Suppressor macrophage treated with lipopolysaccharide for 4 hours (primary cell): ENCODE measurements around the gene RETREG3.
"Not testable (repeated sequence)": the region's sequence is repeated elsewhere in the genome, so short reads cannot be mapped to it uniquely, and the experiment has no call there.

ENCODE experiments used
- DNase-seq: peaks from one replicate; pipeline ENCODE4 v3.0.0-alpha.2; 2020

RETREG3 gene

DNA sequence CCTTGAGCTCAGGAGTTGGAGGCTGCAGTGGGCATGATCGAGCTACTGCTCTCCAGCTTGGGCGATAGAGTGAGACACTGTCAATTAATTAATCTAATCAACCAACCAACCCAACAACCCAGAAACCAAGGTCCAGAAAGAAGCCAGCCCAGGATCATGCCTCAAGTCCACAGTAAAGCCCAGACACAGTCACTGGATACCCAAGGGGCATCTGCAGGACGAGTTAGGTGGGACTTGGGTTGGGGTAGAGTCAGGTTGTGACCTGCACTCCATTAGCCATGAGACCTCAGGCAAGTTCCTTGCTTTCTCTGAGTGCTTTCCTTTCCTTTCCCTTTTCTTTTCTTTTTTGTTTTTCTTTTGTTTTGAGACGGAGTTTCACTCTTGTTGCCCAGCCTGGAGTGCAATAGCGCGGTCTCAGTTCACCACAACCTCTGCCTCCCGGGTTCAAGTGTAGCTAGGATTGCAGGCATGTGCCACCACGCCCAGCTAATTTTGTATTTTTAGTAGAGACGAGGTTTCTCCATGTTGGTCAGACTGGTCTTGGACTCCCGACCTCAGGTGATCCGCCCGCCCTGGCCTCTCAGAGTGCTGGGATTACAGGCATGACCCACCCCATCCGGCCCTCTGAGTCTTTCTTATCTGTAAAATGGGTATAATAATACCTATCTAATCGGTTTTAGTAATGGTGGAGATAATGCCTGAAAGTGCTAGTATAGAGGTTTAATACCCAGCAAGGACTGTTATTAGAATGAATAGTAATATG lies 60.0 kb downstream of the RETREG3 start:
- peak; percentile 19 for DNase-seq

DNA sequence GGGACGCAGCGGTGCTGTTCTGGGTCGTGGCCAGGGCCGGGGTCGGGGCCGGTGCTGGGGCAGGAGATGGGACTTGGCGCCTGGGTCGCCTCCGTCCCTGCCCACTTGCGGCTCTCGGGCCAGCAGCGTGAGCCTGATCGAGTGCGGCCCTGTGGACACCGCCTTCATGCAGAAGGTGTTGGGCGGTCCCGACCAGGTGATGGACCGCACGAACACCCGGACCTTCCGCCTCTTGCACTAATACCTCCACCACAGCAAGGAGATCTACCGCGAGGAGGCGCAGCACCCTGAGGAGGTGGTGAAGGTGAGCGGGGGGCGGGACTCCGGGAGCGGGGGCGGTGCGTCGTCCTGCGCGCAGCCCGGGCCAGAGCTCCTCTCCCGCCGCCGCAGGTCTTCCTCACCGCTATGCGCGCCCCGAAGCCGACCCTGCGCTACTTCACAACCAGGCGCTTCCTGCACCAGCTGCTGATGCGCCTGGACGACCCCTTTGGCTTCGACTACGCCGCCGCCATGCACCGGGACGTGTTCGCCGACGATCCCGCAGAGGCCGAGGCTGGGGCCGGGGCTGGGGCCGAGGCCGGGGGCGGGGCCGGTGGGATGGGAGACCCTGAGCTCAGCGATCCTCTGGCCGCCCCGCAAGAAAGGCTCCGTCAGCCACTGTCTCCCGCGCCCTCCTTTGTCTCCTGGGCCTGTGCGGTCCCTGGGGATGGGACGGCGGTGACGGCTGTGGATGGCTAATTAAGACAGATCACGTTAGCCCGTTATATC lies 60.9 kb downstream of the RETREG3 start:
- DNase-seq = no peak

- DNase-seq = no peak
Measured at GRCh38 chr17:42547698-42548069, 61.5 kb downstream of the RETREG3 start.

DNA sequence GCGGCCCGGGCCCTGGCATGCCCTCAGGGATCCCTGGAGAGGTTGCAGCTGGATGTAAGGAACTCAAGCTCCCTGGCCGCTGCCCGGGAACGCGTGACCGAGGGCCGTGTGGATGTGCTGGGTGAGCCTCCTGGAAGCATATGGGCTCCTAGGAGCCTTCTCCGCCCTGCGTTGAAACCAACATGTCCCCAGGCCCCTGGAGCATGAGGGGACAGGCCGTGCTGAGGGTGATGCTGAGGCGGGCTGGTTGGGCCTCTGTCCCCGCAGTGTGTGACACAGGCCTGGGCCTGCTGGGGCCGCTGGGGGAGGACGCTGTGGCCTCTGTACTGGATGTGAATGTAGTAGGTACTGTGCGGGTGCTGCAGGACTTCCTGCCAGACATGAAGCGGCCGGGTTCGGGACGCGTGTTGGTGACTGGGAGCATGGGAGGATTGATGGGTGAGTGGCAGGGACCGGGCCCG lies 62.1 kb downstream of the RETREG3 start:
- no peak for DNase-seq

- DNase-seq = not testable (repeated sequence)
Measured at GRCh38 chr17:42545755-42546505, 63.2 kb downstream of the RETREG3 start.

DNA sequence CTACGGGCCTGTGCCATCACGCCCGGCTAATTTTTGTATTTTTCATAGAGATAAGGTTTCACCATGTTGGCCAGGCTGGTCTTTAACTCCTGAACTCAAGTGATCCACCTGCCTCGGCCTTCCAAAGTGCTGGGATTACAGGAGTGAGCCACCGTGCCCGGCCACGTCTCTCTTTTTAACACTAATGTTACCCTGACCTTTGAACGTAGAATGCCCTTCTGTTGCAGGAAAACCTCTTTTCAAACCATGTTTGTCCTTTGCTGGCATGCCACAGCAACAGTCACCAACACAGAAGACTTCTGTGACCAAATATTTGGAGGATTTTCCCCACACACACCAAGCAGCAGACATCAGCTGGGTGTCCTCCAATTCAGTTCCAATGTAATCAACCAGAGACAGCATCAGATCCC lies 64.3 kb downstream of the RETREG3 start:
- DNase-seq = no peak

DNA sequence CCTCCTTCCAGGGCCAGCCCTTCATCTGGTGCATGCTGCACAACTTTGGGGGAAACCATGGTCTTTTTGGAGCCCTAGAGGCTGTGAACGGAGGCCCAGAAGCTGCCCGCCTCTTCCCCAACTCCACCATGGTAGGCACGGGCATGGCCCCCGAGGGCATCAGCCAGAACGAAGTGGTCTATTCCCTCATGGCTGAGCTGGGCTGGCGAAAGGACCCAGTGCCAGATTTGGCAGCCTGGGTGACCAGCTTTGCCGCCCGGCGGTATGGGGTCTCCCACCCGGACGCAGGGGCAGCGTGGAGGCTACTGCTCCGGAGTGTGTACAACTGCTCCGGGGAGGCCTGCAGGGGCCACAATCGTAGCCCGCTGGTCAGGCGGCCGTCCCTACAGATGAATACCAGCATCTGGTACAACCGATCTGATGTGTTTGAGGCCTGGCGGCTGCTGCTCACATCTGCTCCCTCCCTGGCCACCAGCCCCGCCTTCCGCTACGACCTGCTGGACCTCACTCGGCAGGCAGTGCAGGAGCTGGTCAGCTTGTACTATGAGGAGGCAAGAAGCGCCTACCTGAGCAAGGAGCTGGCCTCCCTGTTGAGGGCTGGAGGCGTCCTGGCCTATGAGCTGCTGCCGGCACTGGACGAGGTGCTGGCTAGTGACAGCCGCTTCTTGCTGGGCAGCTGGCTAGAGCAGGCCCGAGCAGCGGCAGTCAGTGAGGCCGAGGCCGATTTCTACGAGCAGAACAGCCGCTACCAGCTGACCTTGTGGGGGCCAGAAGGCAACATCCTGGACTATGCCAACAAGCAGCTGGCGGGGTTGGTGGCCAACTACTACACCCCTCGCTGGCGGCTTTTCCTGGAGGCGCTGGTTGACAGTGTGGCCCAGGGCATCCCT lies 65.7 kb downstream of the RETREG3 start:
- no peak for DNase-seq

GRCh38 chr17:42541041-42541833 lies 67.9 kb downstream of the RETREG3 start:
- DNase-seq = no peak

- DNase-seq = not testable (repeated sequence)
Measured at GRCh38 chr17:42540558-42540957, 68.6 kb downstream of the RETREG3 start.

GRCh38 chr17:42538482-42538881 lies 70.7 kb downstream of the RETREG3 start:
- no peak for DNase-seq

DNA sequence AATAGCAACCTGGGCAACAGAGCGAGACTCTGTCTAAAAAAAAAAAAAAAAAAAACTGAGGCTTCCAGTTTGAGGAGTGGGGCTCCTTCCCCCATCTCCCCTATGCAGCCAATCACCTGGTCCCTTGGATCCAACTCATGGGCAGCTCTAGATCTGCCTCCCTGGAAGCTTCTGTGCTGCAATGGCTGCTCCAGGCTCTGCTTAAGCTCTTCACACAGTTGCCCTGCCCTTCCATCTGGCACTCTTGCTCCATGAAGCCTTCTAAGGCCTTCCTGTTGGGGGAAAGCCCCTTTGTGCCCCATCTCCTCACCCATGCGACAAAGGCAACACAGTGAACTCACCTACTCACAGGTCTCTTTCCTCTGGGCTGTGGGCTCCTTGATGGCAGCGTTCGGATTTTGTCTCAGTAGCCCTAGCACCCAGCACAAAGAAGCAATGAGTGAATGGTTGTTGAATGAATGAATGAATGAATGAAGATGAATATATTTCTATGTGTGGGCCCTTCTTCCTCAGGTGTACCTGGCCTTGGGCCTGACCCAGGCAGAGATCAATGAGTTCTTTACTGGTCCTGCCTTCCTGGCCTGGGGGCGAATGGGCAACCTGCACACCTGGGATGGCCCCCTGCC lies 71.2 kb downstream of the RETREG3 start:
- no peak for DNase-seq

DNA sequence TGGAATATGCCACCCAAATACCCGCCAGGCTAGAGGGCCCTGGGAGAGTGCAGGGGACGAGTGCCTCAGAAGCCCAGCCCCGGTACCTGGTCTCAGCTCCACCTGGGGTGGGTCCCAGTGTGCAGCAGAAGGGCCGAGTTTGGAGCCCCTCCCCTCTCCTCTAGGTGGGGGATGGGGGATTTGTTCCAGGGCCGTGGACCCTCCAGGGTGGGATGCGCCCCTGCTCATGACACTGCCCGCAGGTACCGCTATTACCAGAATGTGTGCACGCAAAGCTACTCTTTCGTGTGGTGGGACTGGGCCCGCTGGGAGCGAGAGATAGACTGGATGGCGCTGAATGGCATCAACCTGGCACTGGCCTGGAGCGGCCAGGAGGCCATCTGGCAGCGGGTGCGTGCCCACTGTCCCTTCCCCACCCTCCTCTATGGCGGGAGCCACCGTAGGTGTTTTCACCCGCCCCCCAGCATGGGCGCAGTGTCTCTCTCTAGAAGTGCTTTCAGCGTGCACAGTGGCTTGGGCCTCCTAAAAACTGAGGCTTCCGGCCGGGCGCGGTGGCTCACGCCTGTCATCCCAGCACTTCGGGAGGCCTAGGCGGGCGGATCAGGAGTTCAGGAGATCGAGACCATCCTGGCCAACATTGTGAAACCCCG lies 71.9 kb downstream of the RETREG3 start:
- no peak for DNase-seq

DNA sequence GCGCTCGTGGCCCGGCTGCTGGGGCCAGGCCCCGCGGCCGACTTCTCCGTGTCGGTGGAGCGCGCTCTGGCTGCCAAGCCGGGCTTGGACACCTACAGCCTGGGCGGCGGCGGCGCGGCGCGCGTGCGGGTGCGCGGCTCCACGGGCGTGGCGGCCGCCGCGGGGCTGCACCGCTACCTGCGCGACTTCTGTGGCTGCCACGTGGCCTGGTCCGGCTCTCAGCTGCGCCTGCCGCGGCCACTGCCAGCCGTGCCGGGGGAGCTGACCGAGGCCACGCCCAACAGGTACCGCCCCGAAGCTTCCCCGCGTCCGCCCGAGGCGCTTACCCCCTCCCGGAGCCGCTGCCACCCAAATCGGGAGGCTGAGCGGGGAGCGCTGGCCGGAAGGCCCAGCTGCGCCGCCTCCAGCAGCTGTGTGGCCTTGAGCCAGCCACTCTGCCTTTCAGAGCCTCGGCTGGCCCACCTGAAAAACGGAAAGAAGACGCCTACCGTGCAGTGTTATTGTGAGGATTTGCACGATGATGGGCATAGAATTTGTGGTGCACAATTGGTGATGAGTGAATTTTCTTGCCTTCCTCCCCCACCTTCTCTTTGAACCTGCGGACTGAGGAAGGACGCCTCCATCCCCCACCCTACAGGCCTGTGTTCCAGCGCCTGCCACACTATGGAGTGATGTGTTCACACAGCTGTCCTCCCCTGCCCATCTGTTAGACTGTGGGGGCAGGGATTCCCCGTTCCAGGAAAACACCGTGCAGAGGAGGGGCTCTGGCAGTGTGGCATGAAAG lies 72.6 kb downstream of the RETREG3 start:
- peak; percentile 80 for DNase-seq

DNA sequence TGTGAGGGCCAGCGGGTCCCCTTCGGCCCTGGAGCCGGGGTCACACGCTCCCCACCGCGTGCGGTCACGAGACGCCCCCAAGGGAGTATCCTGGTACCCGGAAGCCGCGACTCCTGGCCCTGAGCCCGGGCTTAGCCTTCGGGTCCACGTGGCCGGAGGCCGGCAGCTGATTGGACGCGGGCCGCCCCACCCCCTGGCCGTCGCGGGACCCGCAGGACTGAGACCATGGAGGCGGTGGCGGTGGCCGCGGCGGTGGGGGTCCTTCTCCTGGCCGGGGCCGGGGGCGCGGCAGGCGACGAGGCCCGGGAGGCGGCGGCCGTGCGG lies 73.2 kb downstream of the RETREG3 start, which contains the start of gene NAGLU:
Gene NAGLU, plus strand, starts transcription at position 194 of the 324 bp plus-strand sequence. Its CDS starts 32 bp downstream, at position 226.
- DNase-seq = peak; percentile 97

DNA sequence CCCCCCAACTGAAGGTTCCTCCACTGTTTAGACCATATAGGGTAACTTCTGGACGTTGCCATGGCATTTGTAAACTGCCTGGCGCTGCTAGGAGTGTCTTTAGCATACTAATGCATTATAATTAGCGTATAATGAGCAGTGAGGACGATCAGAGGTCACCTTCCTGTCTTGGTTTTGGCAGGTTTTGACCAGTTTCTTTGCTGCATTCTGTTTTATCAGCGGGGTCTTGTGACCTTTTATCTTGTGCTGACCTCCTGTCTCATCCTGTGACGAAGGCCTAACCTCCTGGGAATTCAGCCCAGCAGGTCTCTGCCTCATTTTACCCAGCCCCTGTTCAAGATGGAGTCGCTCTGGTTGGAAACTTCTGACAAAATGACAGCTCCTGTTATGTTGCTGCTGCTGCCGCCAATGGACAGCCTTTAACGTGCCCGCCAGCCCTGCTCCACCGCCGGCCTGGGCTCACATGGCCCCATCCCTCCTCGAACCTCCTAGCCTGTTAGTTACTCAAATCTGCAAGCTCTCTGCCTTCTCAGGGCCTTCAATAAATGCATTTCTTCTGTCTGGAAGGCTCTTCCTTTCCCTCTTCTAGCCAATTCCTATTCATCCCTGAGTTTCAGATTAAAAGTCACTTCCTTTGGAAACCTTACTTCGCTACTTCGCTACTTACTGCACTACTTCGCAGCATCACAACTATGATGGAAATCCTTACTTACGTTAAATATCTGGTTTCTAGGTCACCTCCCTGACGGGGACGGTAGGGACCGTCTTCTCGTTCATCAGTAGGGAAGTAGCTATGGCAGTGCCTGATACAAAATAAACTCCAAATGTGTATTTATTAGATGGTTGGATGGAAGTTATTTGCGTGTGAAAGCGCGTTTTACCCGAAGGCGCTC lies 73.8 kb downstream of the RETREG3 start:
- DNase-seq = no peak

- DNase-seq = peak; percentile 76
Measured at GRCh38 chr17:42531455-42532354, 77.5 kb downstream of the RETREG3 start.

DNA sequence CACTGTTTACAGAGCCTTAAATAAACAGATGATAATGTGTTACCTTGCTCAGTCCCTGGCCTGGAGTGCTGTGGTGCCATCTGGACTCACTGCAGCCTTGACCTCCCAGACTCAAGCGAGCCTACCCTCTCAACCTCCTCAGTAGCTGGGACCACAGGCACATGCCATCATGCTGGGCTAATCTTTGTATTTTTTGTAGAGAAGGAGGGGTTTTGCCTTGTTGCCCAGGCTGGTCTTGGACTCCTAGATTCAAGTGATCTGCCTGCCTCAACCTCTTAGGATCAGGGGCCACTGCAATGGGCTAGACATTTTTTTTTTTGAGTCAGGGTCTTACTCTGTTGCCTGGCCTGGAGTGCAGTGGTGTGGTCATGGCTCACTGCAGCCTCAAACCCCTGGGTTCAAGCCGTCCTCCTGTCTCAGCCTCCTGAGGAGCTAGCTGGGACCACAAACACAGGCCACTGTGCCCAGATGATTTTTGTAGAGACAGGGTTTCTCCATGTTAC lies 78.2 kb downstream of the RETREG3 start:
- DNase-seq = no peak
